ENCODE data around the gene ATXN2. TPM values are rescaled to one million over a fixed set of nuclear protein-coding genes. Genes with fewer than 3 reads are reported as not detected.

Gene ATXN2
- total RNA-seq, 1 experiment from 2014 or later, result 108 TPM

GRCh38 chr12:111642681-111643426, 43.7 kb upstream of the ATXN2 start:
- Histone ChIP-seq H4K20me1 (ENCODE audit: insufficient read depth) (no peaks in the 10 kb centered on the region; the same call in 1 of the 2 replicates), H3K79me2 (ENCODE audit: low read depth) (no peaks in the 10 kb centered on the region), H3K4me1 (replicated peaks; ENCODE audit: insufficient read depth) (peaks cover 28% of the 10 kb centered on the region), H3K27me3 (ENCODE audit: insufficient read depth, low read depth) (no peaks in the 10 kb centered on the region), H3K4me2 (no peak overlapping the region), H3K36me3 (ENCODE audit: low read depth) (peaks cover 32% of the 10 kb centered on the region; the same call in 1 of the 2 replicates), H3K9me3 (ENCODE audit: insufficient read depth, low read depth) (no peaks in the 10 kb centered on the region), H2AFZ (no peak overlapping the region), H3K4me3 (no peak overlapping the region), H3F3A (ENCODE audit: insufficient read depth, low read depth) (peaks cover 41% of the 10 kb centered on the region), H3K9me2 (ENCODE audit: insufficient read depth) (no peaks in the 10 kb centered on the region), H3K27ac (no peak overlapping the region)
- POLR2A ChIA-PET (ENCODE audit: unreplicated experiment), result interaction anchor here (0.7 kb wide), 1 partner anchor 41 kb away, joined by 5 read pairs; no protein-coding TSS in a partner anchor
- BruUV-seq (replicated peaks), result no TSS peak
- CTCF ChIA-PET, result no interaction called here
- TF ChIP-seq CTCF (conservative IDR thresholded peaks at IDR 0.05), result no peak
- TF ChIP-seq EZH2 (IDR thresholded peaks at IDR 0.05; ENCODE audit: low read depth), result no peak
- intact Hi-C loops (cut with micrococcal nuclease; ENCODE audit: unreplicated experiment), result no loop called here
- no peak for DNase-seq

- no peaks in the 10 kb centered on the region for H3K27me3 ChIP-seq (ENCODE audit: insufficient read depth, low read depth)
- no peak overlapping the region for H3K4me3 ChIP-seq
- no peaks in the 10 kb centered on the region for H3K79me2 ChIP-seq (ENCODE audit: low read depth)
- no peak overlapping the region for H2AFZ ChIP-seq
- H3K27ac ChIP-seq, result no peak overlapping the region
- H3F3A ChIP-seq (ENCODE audit: insufficient read depth, low read depth), result peaks cover 29% of the 10 kb centered on the region
- H3K9me3 ChIP-seq (ENCODE audit: insufficient read depth, low read depth), result no peaks in the 10 kb centered on the region
- CTCF ChIA-PET, result no interaction called here
- no TSS peak for BruUV-seq (replicated peaks)
- no peak for TF ChIP-seq CTCF (conservative IDR thresholded peaks at IDR 0.05)
- no peak for TF ChIP-seq EZH2 (IDR thresholded peaks at IDR 0.05; ENCODE audit: low read depth)
- peaks cover 22% of the 10 kb centered on the region for H3K4me1 ChIP-seq (replicated peaks; ENCODE audit: insufficient read depth)
- no peaks in the 10 kb centered on the region; the same call in 1 of the 2 replicates for H4K20me1 ChIP-seq (ENCODE audit: insufficient read depth)
- H3K36me3 ChIP-seq (ENCODE audit: low read depth), result peaks cover 28% of the 10 kb centered on the region; the same call in 1 of the 2 replicates
- intact Hi-C loops (cut with micrococcal nuclease; ENCODE audit: unreplicated experiment), result no loop called here
- DNase-seq, result no peak
- H3K9me2 ChIP-seq (ENCODE audit: insufficient read depth), result no peaks in the 10 kb centered on the region
- no peak overlapping the region for H3K4me2 ChIP-seq
- POLR2A ChIA-PET (ENCODE audit: unreplicated experiment), result no interaction called here
Observed at GRCh38 chr12:111640506-111640905, 41.4 kb upstream of the ATXN2 start.

GRCh38 chr12:111638556-111638955, 39.4 kb upstream of the ATXN2 start:
- DNase-seq, result no peak
- ChIA-PET POLR2A (ENCODE audit: unreplicated experiment) (no interaction called here), CTCF (no interaction called here)
- peaks cover 17% of the 10 kb centered on the region; the same call in 1 of the 2 replicates for H3K36me3 ChIP-seq (ENCODE audit: low read depth)
- H3K4me1 ChIP-seq (replicated peaks; ENCODE audit: insufficient read depth), result peaks cover 14% of the 10 kb centered on the region
- no peaks in the 10 kb centered on the region for H3K9me3 ChIP-seq (ENCODE audit: insufficient read depth, low read depth)
- peaks cover 11% of the 10 kb centered on the region; the same call in 1 of the 2 replicates for H3F3A ChIP-seq (ENCODE audit: insufficient read depth, low read depth)
- H3K4me2 ChIP-seq, result no peak overlapping the region
- H3K9me2 ChIP-seq (ENCODE audit: insufficient read depth), result no peaks in the 10 kb centered on the region
- H3K27ac ChIP-seq, result no peak overlapping the region
- H2AFZ ChIP-seq, result no peak overlapping the region
- no peaks in the 10 kb centered on the region for H3K27me3 ChIP-seq (ENCODE audit: insufficient read depth, low read depth)
- no TSS peak for BruUV-seq (replicated peaks)
- no peaks in the 10 kb centered on the region for H3K79me2 ChIP-seq (ENCODE audit: low read depth)
- intact Hi-C loops (cut with micrococcal nuclease; ENCODE audit: unreplicated experiment), result no loop called here
- H3K4me3 ChIP-seq, result no peak overlapping the region
- H4K20me1 ChIP-seq (ENCODE audit: insufficient read depth), result no peaks in the 10 kb centered on the region; the same call in 1 of the 2 replicates
- TF ChIP-seq CTCF (conservative IDR thresholded peaks at IDR 0.05) (no peak), EZH2 (IDR thresholded peaks at IDR 0.05; ENCODE audit: low read depth) (no peak)
